Amygdala (tissue), 56 donors: ENCODE data around the gene C6orf89.
"Not testable (repeated sequence)": the region's sequence is repeated elsewhere in the genome, so short reads cannot be mapped to it uniquely, and the experiment has no call there.

Experiments used
- DNase-seq, 56 donors: peaks; one replicate each; lab custom pipeline; 2025; lab: John Stamatoyannopoulos, UW

Gene C6orf89

DNA sequence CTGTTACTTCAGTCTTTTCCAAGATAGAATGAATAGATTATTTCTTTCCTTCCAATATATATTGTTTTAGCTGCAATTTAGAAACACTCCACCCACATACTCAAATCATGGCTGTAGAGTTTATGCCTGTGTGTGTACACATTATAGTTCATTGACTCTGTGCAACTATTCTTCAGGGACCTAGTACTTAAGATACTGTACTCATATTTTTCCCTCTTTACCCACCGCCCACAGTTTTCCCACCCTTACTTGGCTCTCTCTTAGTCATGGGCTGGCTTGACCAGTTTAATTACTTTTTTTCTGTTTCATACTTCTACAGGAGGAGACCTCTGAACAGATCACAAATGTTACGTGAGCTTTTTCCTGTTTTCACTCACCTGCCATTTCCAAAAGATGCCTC, 30.4 kb downstream of the C6orf89 start:
- no peak for DNase-seq

DNA sequence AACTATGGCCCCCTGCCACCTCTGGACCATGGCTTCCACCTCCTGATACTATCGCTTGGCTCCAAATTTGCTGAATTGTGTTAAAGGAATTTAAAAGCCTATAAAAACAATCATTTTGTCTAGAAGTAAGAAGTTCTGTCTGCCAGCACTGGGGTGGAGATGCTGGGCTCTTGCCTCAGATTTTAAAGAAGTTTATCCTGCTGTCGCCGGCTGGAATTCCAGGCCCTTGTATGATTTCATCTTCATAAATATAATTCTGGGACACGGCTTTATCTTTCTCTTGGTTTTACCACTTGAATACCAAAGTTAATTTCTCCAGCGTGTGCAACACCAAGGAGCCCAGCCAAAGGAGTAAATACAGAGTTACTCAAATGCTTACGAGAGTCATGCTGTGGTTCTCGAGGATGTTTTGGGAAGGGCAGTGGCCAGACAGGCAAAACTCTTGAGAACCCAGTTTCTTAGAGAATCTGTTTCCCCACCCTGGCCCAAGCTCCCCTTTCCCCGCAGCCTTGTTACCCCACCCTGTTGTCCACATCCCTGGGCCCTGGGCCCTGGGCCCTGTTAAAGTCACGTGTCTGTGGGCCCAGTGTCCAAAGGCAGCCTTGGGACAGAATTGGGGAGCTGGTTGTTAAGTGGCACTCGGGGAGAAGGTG, 31.9 kb downstream of the C6orf89 start:
- DNase-seq = no peak

DNA sequence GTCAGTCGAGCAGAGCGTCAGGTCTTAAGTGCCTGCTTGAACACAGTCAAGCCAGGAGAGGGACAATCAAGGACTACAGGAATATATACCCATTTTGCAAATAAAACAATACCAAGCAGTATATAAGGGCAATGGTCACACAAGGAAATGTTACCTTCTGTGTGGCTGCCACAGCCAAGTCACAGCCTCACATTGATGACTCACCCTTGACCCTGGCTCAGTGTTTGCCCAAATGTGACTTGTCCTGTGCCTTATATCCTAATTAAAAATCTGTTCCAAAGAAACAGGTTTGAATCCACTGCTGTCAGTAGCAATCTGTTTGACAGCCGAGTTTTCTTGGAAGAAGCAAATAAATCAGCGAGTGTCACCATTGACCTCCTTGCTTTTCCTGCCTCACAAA, 34.3 kb downstream of the C6orf89 start:
- no peak for DNase-seq

DNA sequence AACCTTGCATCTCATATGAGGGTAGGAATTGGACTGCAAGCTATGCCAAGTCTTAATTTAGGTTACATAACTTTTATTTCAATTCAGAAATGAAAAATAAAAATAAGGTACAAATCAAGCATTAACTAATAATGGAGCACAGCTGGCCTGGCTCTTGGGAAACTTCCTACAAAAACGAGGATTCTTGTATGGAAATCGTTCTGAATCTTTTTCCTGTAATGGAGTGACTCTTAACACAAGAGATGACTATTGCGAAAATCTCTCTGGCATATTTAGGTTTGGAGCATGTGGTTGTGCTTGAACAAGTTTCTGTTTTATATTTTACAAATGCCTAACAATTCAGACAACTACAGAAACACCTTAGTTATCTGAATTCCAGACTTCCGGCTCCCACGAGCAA, 34.8 kb downstream of the C6orf89 start:
- DNase-seq = no peak

GRCh38 chr6:36924131-36924530, 38.4 kb downstream of the C6orf89 start:
- no peak for DNase-seq

GRCh38 chr6:36924778-36925374, 39.1 kb downstream of the C6orf89 start:
- peak in 1 of 56 donors; percentile 12 for DNase-seq

DNA sequence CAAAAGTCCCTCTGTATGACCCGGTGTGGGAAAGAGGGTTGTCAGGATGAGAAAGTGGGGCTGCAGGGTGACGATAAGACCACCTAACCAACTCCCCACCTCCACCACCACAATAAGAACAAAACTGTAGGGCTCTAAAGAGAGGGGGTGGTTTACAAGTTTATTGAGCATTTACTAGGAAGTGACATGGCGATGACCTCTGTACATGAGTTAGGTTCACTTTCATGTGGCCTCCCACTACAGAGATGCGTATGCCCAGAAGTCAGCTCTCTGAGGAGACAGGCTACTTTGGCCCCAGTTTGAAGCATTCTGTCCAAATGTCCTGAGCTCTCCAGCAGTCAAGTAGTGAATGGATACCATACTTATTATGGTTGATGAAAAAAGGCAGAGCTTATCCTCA, 40.1 kb downstream of the C6orf89 start:
- DNase-seq = no peak

DNA sequence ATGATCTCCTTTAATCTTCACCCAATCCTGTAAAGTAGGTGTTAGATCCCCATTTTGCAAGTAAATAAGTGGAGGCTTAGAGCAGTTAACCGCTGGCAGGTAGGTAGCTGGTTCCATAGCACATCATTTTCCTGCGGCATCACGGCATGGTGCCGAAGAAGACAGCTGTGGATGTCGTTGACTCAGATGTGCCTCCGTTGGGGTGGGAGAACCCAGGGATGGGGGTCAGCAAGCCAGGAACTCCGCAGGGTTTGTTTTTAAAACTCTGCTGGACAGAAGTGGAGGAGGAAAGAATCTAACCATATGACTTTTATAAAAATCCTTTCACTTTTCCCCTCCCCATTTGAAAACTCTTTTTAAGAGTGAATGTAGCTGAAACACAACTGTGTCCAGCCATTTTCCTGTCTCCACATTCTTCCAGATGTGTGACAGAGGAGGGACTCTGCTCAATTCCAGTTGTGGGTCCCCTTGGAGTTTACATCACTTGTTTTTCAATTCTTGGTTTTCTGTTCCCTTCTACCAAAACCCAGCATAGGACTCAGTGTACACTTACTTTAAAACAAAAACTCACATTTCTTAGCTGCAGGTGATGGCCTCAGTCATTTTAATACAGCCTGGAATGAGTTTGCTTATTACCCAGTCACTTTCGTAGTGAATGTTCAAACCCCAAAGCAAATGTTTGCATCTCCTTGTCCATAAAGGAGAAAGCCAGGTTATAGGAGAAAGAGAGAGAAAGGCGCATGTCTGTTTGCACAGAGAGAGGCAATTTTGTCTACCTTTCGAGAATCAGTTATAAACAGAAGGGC, 41.2 kb downstream of the C6orf89 start:
- DNase-seq = no peak

DNA sequence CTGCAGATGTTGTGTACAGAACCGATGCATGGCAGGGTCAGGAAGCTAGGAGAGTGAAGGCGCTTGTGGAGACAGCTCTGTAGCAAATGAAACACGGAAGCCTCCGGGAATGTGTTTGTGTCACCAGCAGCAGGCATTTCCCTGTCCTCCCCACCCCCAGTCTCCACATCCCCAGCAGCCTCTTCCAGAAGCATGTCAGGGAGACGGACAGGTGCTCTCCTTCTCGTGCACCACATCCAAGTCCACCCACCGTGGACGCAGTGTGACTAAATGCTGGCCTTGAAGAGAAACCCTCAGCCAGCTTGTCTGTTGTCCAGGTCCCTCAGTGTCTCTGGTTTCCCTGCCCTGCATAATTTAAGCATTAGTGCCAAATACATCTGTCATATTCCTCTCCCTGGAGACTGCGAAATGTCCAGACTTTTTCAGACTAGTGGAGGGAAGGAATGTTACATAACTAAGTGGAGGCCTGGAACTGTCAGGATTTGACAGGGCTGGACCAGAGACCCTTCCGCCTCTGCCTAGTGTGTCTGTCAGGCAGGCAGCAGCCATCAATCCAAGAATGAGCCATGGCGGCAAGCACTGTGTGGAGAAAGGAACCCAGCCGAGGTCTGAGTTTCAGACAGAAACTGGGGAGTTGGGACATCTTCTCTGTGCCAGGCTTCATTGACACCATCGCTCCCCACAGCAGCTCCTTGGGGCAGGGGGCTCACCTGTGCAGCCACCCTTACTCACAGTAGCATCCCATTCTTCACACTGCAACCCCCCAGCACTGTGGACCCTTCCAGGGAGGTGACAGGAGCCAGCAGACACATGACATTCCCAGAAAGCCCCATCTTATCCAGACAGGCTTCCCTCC, 42.2 kb downstream of the C6orf89 start:
- peak in 2 of 56 donors; percentile 10 to 13 for DNase-seq

DNA sequence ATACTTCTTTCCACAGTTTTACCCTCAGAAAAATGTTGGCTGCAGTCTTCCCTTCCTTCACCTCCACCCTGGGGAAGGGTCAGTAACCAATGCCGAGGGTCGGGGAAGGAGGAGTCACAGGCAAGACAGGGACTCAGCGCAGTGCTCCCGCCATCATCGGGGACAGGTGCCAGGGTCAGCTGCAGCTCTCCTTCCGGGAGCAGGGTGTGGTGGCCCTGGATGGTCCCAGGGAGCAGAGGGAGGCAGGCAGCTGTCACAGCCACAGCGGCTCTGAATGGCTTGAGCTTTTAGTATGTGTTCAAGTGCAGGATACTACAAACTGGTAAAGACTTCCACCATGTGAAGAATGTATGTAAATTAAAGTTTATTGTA, 42.8 kb downstream of the C6orf89 start:
- no peak for DNase-seq

- DNase-seq = no peak
These were observed 43.4 kb downstream of the C6orf89 start for GRCh38 chr6:36929152-36929551.

- DNase-seq = no peak
These were observed 43.9 kb downstream of the C6orf89 start for GRCh38 chr6:36929607-36930006.

DNA sequence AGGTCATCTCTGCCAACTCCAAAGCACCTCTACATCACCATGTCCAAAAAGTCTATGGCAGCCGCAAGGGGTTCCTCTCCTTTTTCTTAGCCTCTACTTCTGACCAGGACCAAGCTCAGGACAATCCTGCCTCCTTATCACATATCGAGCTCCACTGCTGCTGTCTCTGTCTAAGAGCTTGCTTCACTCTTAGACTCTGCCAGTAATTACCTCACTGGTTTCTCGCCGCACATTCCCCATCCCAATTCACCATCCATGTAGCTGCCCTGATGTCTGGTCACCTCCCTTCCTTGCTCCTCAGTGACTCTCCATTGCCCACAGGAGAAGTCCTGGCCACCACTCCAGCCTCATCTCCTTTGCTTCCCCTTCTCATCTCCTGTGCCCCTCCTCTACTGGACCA, 44.7 kb downstream of the C6orf89 start:
- no peak for DNase-seq

DNA sequence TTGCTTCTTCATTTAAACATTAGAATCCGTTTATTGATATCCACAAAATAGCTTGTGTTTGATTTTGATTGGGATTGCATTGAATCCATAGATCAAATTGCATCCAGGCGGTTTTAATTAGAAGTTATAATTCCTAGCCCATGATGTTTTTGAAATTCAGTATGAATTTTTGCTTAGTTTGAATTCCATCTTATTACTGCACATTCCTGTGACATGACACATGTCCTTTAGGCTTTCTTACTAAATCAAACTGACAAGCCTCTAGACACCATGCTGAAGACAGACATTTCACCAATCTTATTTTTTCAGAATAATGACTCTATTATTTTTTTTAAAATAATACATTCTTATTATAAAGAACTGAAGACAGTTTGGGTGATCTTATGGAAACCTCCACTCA, 47.4 kb downstream of the C6orf89 start:
- no peak for DNase-seq

GRCh38 chr6:36933519-36933918, 47.8 kb downstream of the C6orf89 start:
- no peak for DNase-seq

GRCh38 chr6:36934901-36935300, 49.1 kb downstream of the C6orf89 start:
- no peak for DNase-seq

- DNase-seq = no peak
These were observed 51.1 kb downstream of the C6orf89 start for GRCh38 chr6:36936824-36937223.

GRCh38 chr6:36937896-36938295, 52.1 kb downstream of the C6orf89 start:
- no peak for DNase-seq

- no peak for DNase-seq
These were observed 52.8 kb downstream of the C6orf89 start for GRCh38 chr6:36938536-36938935.

- DNase-seq = not testable (repeated sequence)
These were observed 53.3 kb downstream of the C6orf89 start for GRCh38 chr6:36939005-36939404.

- DNase-seq = no peak
These were observed 54.3 kb downstream of the C6orf89 start for GRCh38 chr6:36940027-36940426.
